ENCODE measurements around the gene LAMB1. TPM values are rescaled to one million over a fixed set of nuclear protein-coding genes. Genes with fewer than 3 reads are reported as not detected.
"Not testable (repeated sequence)": the region's sequence is repeated elsewhere in the genome, so short reads cannot be mapped to it uniquely, and the experiment has no call there.

LAMB1 gene
- total and polyA plus RNA-seq, 12 donors = 33.3 to 145 (median 59.3) TPM

DNA sequence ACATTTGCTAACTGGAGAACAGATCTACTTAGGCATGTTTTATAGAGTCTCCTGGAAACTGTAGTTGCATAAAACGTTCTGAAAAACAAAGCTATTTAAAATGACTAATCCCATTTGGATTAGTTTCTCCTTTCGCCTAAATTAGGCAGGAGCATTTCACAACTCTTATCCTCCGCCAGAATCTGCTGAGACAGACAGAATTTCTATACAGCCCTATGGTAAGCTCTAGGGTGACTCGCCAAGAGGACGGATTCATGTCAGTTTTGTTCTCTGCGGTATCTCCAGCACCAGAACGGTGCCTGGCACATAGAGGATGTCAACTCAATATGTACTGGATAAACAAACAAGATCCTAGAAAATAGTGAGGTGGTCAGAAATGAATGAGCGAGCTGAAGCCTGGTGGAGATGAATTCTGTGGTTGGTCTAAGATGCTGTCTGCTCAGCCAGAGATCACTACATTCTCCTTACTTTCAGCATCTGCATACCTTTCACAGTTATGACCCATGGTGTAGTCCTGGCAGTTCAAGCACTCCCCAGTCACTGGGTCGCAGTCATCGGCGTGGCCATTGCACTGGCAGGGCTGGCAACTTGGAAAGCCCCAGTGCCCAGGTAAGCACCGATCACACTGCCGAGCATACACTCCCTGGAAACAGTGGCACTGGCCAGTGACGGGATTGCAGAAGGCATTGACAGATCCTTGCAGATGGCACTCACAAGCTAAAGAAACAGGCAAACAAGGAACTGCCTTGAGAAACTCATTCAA is 44.0 kb downstream of the LAMB1 start:
- Histone ChIP-seq H3K9me3 (no peaks in the 10 kb centered on the region), H3K4me1 (peaks cover 0 to 42% (median 26%) of the 10 kb centered on the region in 9 donors), H3K36me3 (peaks cover 0 to 100% (median 55%) of the 10 kb centered on the region in 9 donors), H3K27me3 (no peaks in the 10 kb centered on the region), H3K4me3 (no peak overlapping the region), H3K27ac (peak overlapping the region in 4 of 10 donors; percentile 19 to 43 (median 32))
- WGBS, 2 donors = 84% methylated on average over 14 of the region's 14 CpGs
- peak in 5 of 8 donors; percentile 18 to 62 (median 32) for ATAC-seq
- intact Hi-C loops (cut with DNase I) = no loop called here
- no peak for DNase-seq
- TF ChIP-seq CTCF (IDR thresholded peaks at IDR 0.05) = no peak

- Histone ChIP-seq H3K4me1 (peaks cover 0 to 48% (median 26%) of the 10 kb centered on the region in 9 donors), H3K27ac (peak overlapping the region in 5 of 10 donors; percentile 19 to 43 (median 30))
These were observed 45.5 kb downstream of the LAMB1 start for GRCh38 chr7:107957436-107957835.

GRCh38 chr7:107956950-107957349 is 46.0 kb downstream of the LAMB1 start:
- Histone ChIP-seq H3K36me3 (peaks cover 0 to 100% (median 65%) of the 10 kb centered on the region in 9 donors), H3K4me1 (peaks cover 0 to 50% (median 22%) of the 10 kb centered on the region in 9 donors)
- H3K4me3 ChIP-seq = not testable (repeated sequence)

More at GRCh38 chr7:107957436-107957835, 45.5 kb downstream of the LAMB1 start:
- intact Hi-C loops (cut with DNase I) = no loop called here
- 70 to 84% methylated on average over 2 of the region's 2 CpGs for WGBS, 2 donors
- no peaks in the 10 kb centered on the region for H3K9me3 ChIP-seq
- peaks cover 0 to 100% (median 60%) of the 10 kb centered on the region in 9 donors for H3K36me3 ChIP-seq
- DNase-seq (no peak), ATAC-seq (peak in 5 of 8 donors; percentile 27 to 61 (median 45))
- H3K27me3 ChIP-seq = no peaks in the 10 kb centered on the region
- H3K4me3 ChIP-seq = no peak overlapping the region
- TF ChIP-seq CTCF (IDR thresholded peaks at IDR 0.05) = no peak

GRCh38 chr7:107955394-107955793 is 47.6 kb downstream of the LAMB1 start:
- TF ChIP-seq CTCF (IDR thresholded peaks at IDR 0.05) = no peak
- Histone ChIP-seq H3K4me3 (no peak overlapping the region), H3K9me3 (no peaks in the 10 kb centered on the region), H3K4me1 (peaks cover 0 to 36% (median 16%) of the 10 kb centered on the region in 9 donors), H3K27me3 (no peaks in the 10 kb centered on the region), H3K36me3 (peaks cover 0 to 100% (median 67%) of the 10 kb centered on the region in 9 donors), H3K27ac (no peak overlapping the region)
- no peak for DNase-seq
- ATAC-seq = no peak
- intact Hi-C loops (cut with DNase I) = no loop called here
- 92 to 98% methylated on average over 5 of the region's 5 CpGs for WGBS, 2 donors

More at GRCh38 chr7:107956950-107957349, 46.0 kb downstream of the LAMB1 start:
- H3K27me3 ChIP-seq; intact Hi-C loops (cut with DNase I); DNase-seq; ATAC-seq; H3K9me3 ChIP-seq: not testable (repeated sequence)
- WGBS, 2 donors = 97 to 98% methylated on average over 4 of the region's 4 CpGs
- H3K27ac ChIP-seq = peak overlapping the region in 2 of 10 donors; percentile 20 to 30

DNA sequence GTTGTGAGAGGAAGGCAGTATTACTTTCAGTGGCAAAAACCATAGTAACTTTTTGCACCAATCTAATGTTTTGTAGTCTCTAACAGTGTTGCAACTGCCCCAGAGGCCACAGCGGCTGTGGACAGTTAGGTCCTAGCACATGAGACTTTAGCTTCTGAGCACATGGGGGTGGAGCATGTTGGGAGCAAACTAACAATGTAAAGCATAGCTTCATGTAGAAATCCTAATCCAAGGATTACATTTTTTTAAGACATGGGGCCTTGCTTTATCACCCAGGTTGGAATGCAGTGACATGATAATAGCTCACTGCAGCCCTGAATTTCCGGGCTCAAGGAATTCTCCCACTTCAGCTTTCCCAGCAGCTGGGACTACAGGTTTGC is 49.0 kb downstream of the LAMB1 start:
- Histone ChIP-seq H3K4me3 (no peak overlapping the region), H3K27me3 (no peaks in the 10 kb centered on the region), H3K4me1 (peaks cover 4 to 42% (median 21%) of the 10 kb centered on the region in 9 donors), H3K9me3 (no peaks in the 10 kb centered on the region), H3K36me3 (peaks cover 0 to 100% (median 65%) of the 10 kb centered on the region in 9 donors), H3K27ac (no peak overlapping the region)
- 85 to 87% methylated on average over 2 of the region's 2 CpGs for WGBS, 2 donors
- intact Hi-C loops (cut with DNase I) = no loop called here
- ATAC-seq (no peak), DNase-seq (no peak)
- TF ChIP-seq CTCF (IDR thresholded peaks at IDR 0.05) = no peak
